DOHH2 (cell line): ENCODE results near the gene DISP1.

Experiments
- CTCF ChIP-seq: fragments of 200-600 bp; sonication (generic); IDR thresholded peaks from one replicate; pipeline ENCODE4 v1.5.1; 2014; ENCODE audit warnings: antibody characterized with exemption, mild to moderate bottlenecking, low read depth, low read length; ENCODE audit not compliant: poor library complexity, severe bottlenecking
- EZH2phosphoT487 ChIP-seq: fragments of 200-600 bp; sonication (generic); IDR thresholded peaks from 2 replicates; pipeline ENCODE4 v1.6.1; 2017; ENCODE audit warnings: borderline replicate concordance, mild to moderate bottlenecking, antibody characterized with exemption, low read length, moderate library complexity, mixed read lengths

- TF ChIP-seq CTCF: no peak
- TF ChIP-seq EZH2phosphoT487: no peak
Observed at GRCh38 chr1:222817529-222817928, 2.7 kb downstream of the DISP1 start.
